HG02763 (cell line): ENCODE data around the gene RFX5.

Experiments used
- ATAC-seq: cut with Tn5 transposase; IDR thresholded peaks from one replicate; pipeline ENCODE4 v1.9.1; 2021; ENCODE audit warnings: mild to moderate bottlenecking, moderate library complexity; ENCODE audit not compliant: unreplicated experiment

Gene RFX5

DNA sequence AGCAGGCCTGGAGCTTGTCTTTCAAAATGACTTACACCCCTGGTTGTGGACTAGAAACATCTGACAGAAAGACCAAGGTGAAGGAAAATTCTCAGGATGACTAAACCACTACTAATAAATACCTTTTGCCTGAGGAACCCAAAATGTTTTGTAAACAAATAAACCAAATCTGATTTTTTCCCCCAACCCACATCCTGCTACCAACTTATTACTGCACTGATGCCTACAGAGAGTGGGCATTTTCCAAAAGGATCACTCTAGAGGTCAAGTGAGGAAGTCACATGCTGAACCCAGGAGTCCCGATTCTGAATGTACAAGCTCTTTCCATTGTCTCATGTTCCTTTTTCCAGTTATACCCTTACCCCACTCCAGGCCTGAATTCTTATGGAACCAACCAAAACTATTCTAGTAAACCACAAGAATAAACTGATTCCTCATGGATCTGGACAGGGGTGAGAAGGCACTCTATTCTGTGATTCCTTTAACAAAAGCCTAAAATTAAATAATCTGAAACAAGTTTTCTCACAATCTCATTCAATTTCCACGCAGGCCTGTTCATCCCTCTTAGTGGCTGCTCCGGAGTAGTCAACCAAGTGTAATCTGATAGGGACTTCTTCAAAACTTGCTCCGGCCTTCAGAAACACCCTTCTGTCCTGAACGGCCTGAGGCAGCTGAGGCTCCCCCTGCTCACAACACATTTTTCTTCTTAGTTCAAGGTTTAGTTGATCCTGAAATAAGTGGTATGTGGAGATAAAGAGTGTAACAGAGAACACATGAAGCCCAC is 21.2 kb downstream of the RFX5 start:
- ATAC-seq = no peak

- no peak for ATAC-seq
These were observed 21.8 kb downstream of the RFX5 start for GRCh38 chr1:151325231-151325630.

- no peak for ATAC-seq
These were observed 22.6 kb downstream of the RFX5 start for GRCh38 chr1:151324390-151324930.

GRCh38 chr1:151318975-151319374 is 28.1 kb downstream of the RFX5 start:
- no peak for ATAC-seq

- no peak for ATAC-seq
These were observed 31.4 kb downstream of the RFX5 start for GRCh38 chr1:151315565-151316235.

DNA sequence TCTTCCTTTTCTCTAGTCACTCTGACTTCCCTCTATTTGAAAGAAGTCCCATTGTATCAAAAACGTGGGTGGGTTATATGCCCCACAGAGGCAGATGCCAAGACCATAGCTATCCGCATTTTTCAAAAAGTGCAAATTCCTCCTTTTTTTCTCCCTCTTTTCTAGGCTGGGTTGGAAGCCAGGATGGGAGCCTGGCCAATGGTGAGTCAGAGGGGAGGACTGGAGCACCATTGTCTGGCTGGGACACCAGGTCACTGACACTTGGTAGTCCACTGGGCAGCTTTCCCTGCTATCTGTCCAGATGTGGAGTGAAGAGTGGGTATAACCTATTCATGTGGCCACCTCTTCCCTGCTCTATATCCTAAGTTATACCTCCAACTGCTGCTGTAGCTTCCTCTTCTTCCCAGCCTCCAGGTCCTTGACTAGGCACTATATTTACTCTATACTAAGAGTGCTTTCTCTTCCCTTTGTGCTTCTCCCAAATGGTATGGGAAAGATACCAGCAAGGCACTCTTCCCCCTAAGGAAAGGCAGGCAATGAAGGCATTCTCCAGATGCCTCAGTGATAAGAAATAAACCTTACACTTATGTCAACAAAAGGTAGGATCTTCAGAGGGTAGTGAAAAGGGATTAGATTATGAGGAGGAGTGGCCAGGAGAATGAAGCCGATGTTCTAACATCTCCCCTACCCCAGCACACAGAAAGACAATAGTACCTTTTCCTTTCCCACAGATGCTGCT is 32.7 kb downstream of the RFX5 start:
- no peak for ATAC-seq

GRCh38 chr1:151313501-151313900 is 33.6 kb downstream of the RFX5 start:
- no peak for ATAC-seq

DNA sequence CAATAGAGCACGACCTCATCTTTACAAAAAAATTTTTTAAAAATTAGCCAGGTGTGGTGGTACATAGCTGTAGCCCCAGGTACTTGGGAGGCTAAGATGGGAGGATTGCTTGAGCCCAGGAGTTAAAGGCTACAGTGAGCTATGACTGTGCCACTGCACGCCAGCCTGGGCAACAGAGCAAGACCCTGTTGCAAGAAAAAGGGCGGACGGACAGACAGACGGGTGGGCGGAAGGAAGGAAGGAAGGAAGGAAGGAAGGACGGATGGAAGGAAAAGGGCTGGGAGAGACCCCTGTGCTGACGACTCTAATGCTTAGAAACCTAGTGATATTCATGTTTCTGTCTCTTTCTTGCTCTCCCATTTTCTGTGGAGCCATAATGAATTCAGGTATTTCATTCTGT is 34.2 kb downstream of the RFX5 start:
- ATAC-seq = no peak

- ATAC-seq = no peak
These were observed 34.6 kb downstream of the RFX5 start for GRCh38 chr1:151312411-151312810.

GRCh38 chr1:151311589-151312331 is 35.3 kb downstream of the RFX5 start:
- no peak for ATAC-seq

DNA sequence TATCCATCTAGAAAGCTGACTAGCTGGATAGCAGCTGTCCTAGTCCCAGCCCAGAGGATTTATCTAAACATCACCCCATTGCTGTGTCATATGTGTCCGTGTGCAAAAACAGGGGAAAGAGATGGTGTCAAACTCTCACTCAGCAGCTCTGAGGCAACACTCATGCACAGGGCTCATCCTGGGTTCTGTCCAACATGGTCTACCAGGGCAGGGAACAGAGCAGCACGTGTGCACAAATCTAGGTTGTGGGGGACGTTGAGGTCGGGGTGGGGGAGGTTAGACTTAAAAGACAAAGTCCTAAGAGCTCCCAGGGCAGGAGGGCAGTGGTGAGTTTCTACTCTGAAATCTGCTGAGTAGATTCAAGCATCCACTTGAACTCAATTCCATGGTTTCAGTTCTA is 36.0 kb downstream of the RFX5 start:
- no peak for ATAC-seq

- no peak for ATAC-seq
These were observed 37.2 kb downstream of the RFX5 start for GRCh38 chr1:151309811-151310323.

- no peak for ATAC-seq
These were observed 52.1 kb downstream of the RFX5 start for GRCh38 chr1:151294742-151295462.

DNA sequence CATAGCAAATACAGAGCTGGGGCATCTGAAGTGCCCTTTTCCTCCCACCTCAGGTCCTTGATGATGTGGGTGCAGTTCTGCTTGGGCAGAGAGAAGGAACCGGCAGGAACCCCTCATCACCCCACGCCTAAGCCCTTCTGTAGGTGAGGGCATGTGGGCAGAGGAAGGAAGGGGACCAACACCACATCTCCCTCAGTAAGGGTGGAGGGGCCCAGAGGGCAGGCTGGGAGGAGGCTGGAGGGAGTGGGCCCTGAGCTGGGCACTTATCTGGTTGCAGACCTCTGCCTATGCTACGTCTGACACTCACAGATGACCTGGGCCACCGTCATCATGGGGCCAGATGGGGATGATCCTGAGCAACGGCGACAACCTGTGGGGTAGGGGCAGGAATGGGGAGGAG is 54.0 kb downstream of the RFX5 start:
- no peak for ATAC-seq

GRCh38 chr1:151292207-151293030 is 54.6 kb downstream of the RFX5 start:
- ATAC-seq = no peak

- no peak for ATAC-seq
These were observed 56.2 kb downstream of the RFX5 start for GRCh38 chr1:151290709-151291303.
